ENCODE results near the gene GEMIN7.

Gene GEMIN7

GRCh38 chr19:45079063-45079910 lies at the start of gene GEMIN7:
TSS of gene GEMIN7 (plus strand) at chr19:45079260. CDS start at chr19:45090115, 10,855 bp downstream.
- H3K4me3 ChIP-seq (ENCODE audit: low read depth, low read length): peak within 1 kb of the TSS; percentile 81
- DNase-seq (ENCODE audit: low read depth): no peak
- TF ChIP-seq CTCF (IDR thresholded peaks at IDR 0.05; ENCODE audit: control insufficient read depth, extremely low read depth, insufficient read depth): no peak

- TF ChIP-seq CTCF (IDR thresholded peaks at IDR 0.05; ENCODE audit: control insufficient read depth, extremely low read depth, insufficient read depth): no peak
- H3K4me3 ChIP-seq (ENCODE audit: low read depth, low read length): no peak overlapping the region
- no peak for DNase-seq (ENCODE audit: low read depth)
Observed at GRCh38 chr19:45030825-45031224, 48.2 kb upstream of the GEMIN7 start.

GRCh38 chr19:45032421-45032820 lies 46.6 kb upstream of the GEMIN7 start:
- no peak for DNase-seq (ENCODE audit: low read depth)
- H3K4me3 ChIP-seq (ENCODE audit: low read depth, low read length): no peak overlapping the region
- no peak for TF ChIP-seq CTCF (IDR thresholded peaks at IDR 0.05; ENCODE audit: control insufficient read depth, extremely low read depth, insufficient read depth)

- TF ChIP-seq CTCF (IDR thresholded peaks at IDR 0.05; ENCODE audit: control insufficient read depth, extremely low read depth, insufficient read depth): no peak
Observed at GRCh38 chr19:45035755-45036154, 43.3 kb upstream of the GEMIN7 start.

GRCh38 chr19:45037393-45038169 lies 41.5 kb upstream of the GEMIN7 start:
- DNase-seq (ENCODE audit: low read depth): no peak
- no peak for TF ChIP-seq CTCF (IDR thresholded peaks at IDR 0.05; ENCODE audit: control insufficient read depth, extremely low read depth, insufficient read depth)
- no peak overlapping the region for H3K4me3 ChIP-seq (ENCODE audit: low read depth, low read length)

More at GRCh38 chr19:45035755-45036154, 43.3 kb upstream of the GEMIN7 start:
- H3K4me3 ChIP-seq (ENCODE audit: low read depth, low read length): no peak overlapping the region
- no peak for DNase-seq (ENCODE audit: low read depth)

GRCh38 chr19:45038931-45039893 lies 39.8 kb upstream of the GEMIN7 start, which contains the start of gene CLASRP:
TSS of gene CLASRP (plus strand) at chr19:45039045. CDS start at chr19:45040213, 1,168 bp downstream.
- H3K4me3 ChIP-seq (ENCODE audit: low read depth, low read length): peak within 1 kb of the TSS; percentile 68
- TF ChIP-seq CTCF (IDR thresholded peaks at IDR 0.05; ENCODE audit: control insufficient read depth, extremely low read depth, insufficient read depth): no peak
- DNase-seq (ENCODE audit: low read depth): peak; percentile 30
